ENCODE data around the gene MEF2A. TPM values are rescaled to one million over a fixed set of nuclear protein-coding genes. Genes with fewer than 3 reads are reported as not detected.
"Not testable (repeated sequence)": the region's sequence is repeated elsewhere in the genome, so short reads cannot be mapped to it uniquely, and the experiment has no call there.

The MEF2A gene
- polyA plus RNA-seq, 1 donor from 2014 or later, result 53.9 TPM

DNA sequence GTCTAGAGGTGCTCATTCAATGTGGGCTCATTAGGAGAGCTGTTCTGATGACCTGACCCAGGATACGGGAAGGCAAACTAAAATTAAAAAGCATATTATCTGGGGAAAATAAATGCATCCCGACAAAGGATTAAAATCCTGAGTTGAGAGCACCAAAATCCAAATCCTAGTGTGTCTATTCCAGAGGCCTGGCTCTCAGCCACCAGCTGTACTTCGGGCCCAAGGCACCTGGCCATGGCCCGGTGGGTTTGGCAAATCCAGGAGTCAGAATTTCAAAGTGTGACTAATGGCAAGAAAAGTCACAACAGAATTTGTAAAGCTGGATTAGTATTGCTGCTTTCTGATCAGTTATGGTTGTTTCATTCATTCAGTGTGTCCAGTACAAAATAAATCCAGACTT, 170.1 kb downstream of the MEF2A start:
- Mint-ChIP-seq H3K27me3 (no peaks in the 10 kb centered on the region), H3K9me3 (peaks cover 0 to 3% (median 0%) of the 10 kb centered on the region in 3 donors), H3K36me3 (peaks cover 3% of the 10 kb centered on the region), H3K4me3 (peak overlapping the region in 1 of 4 donors; percentile 81), H3K4me1 (peaks cover 0 to 16% (median 6%) of the 10 kb centered on the region in 3 donors), H3K27ac (peak overlapping the region in 1 of 3 donors; percentile 55)

GRCh38 chr15:99736702-99737101, 170.9 kb downstream of the MEF2A start:
- Mint-ChIP-seq H3K27ac (no peak overlapping the region), H3K9me3 (peaks cover 0 to 3% (median 0%) of the 10 kb centered on the region in 3 donors), H3K4me3 (peak overlapping the region in 1 of 4 donors; percentile 58), H3K27me3 (no peaks in the 10 kb centered on the region), H3K4me1 (peaks cover 0 to 13% (median 3%) of the 10 kb centered on the region in 3 donors), H3K36me3 (peaks cover 3% of the 10 kb centered on the region)

DNA sequence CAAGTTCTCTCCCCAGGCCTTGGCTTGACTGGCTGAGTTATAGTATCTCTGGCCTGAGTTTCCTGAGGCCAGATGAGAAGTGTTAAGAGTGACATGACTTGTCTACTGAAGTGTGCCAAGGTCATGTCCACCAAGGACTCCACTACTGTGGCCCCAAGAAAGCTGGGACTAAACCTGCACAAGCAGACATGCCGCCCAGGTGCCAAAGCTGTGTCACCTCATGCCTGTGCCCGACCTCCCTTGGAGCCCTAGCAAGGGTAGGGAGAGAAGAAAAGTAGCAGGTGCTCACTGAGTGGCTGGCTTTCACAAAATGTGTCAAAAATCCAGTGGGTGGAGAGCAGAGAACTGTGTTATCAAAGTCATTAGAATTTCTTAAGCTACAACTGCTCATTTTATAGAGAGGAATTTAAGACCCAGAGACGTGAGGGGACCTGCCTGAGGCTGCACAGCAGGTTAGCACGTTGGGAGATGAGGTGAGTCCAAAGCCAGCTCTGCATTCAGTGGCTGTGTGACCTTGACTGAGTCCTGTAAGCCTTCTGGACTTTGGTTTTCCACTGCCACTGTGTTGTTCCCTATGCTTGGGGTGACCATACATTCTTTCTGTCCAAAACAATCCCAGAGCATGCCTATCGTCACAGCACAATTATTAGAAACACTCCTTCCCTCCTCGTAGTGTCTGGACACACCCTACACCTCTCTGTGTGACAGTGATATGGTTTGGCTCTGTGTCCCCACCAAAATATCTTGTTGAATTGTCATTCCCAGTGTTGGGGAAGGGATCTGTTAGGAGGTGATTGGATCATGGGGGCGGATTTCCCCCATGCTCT, 172.4 kb downstream of the MEF2A start:
- peaks cover 0 to 3% (median 0%) of the 10 kb centered on the region in 3 donors for H3K9me3 Mint-ChIP-seq
- no peaks in the 10 kb centered on the region for H3K27me3 Mint-ChIP-seq
- H3K4me1 Mint-ChIP-seq, result peaks cover 0 to 6% (median 0%) of the 10 kb centered on the region in 3 donors
- H3K4me3 Mint-ChIP-seq, result no peak overlapping the region
- peaks cover 3% of the 10 kb centered on the region for H3K36me3 Mint-ChIP-seq
- H3K27ac Mint-ChIP-seq, result no peak overlapping the region

GRCh38 chr15:99741835-99742234, 176.1 kb downstream of the MEF2A start:
- no peak overlapping the region for H3K27ac Mint-ChIP-seq
- H3K4me1 Mint-ChIP-seq, result no peaks in the 10 kb centered on the region
- H3K36me3 Mint-ChIP-seq, result peaks cover 3% of the 10 kb centered on the region
- H3K9me3 Mint-ChIP-seq, result peaks cover 0 to 3% (median 0%) of the 10 kb centered on the region in 3 donors
- no peak overlapping the region for H3K4me3 Mint-ChIP-seq
- H3K27me3 Mint-ChIP-seq, result no peaks in the 10 kb centered on the region

DNA sequence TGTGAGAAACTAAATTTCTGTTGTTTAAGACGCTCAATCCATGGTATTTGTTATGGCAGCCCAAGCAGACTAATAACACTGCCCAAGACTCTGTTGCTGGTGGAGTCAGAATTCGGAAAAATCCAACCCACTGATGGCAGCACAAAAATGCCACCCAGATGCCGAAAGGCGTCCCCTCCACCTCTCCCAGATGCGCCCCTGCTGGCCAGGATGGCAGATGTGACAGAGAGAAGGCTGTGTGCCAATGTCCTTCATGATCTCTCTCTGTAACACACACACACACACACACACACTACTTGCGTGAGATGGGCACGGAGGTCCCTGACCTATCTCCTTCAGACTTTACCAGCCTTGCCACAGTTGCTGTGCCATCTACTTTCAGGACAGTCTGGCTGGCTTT, 178.4 kb downstream of the MEF2A start:
- no peak overlapping the region for H3K27ac Mint-ChIP-seq
- no peaks in the 10 kb centered on the region for H3K4me1 Mint-ChIP-seq
- H3K9me3 Mint-ChIP-seq, result no peaks in the 10 kb centered on the region
- H3K4me3 Mint-ChIP-seq, result no peak overlapping the region
- no peaks in the 10 kb centered on the region for H3K36me3 Mint-ChIP-seq
- H3K27me3 Mint-ChIP-seq, result no peaks in the 10 kb centered on the region

DNA sequence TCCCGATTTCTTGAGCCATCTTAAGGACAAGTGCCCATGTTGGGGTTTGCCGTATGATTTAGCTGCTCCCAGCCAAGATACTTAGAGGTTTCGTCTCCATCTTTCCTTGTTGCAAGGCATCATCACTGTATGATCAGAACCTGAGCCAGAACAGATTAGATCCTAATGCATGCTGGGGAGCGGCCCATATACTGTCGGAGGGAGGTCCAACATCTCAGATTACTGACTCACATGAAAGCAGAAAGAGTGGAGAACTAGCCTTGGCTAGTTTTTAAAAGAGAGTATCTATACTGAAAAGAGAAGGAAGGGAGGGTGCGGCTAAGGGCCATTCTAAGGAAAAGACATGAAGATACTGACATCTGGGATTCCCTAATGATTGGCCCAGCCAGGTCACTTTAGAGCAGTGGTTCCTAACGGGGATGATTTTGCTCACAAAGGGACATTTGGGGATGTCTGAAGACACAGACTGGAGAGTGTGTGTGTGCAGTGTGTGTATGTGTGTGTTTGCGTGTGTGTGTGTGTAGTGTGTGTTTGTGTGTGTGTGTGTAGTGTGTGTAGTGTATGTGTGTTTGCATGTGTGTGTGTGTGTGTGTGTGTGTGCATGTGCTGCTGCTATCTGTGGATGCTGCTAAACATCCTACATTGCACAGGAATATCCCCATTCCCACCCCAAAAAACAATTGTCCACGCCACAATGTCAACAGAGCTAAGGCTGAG, 179.7 kb downstream of the MEF2A start:
- H3K27me3 Mint-ChIP-seq, result no peaks in the 10 kb centered on the region
- H3K36me3 Mint-ChIP-seq, result no peaks in the 10 kb centered on the region
- H3K9me3 Mint-ChIP-seq, result no peaks in the 10 kb centered on the region
- no peaks in the 10 kb centered on the region for H3K4me1 Mint-ChIP-seq
- H3K4me3 Mint-ChIP-seq, result no peak overlapping the region
- H3K27ac Mint-ChIP-seq, result no peak overlapping the region

DNA sequence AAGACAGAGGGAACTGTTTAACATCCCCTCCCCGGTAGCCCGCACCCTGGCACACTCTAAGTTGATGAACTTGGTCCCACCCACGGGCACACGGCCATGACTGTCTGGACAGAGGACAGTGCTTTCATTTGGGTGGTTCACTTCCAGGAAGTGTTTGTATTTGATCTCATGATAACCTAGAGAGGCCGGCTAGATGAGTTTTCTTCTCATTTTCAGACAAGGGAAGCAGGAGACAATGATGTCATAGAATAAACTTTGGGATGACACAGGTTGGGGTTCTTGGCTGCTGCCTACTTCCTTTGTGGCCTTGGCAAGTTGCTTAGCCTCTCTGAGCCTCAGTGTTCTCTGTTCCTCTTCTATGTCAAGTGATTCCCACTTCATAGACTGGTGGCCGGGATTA, 183.6 kb downstream of the MEF2A start:
- Mint-ChIP-seq H3K27ac (no peak overlapping the region), H3K9me3 (no peaks in the 10 kb centered on the region), H3K36me3 (no peaks in the 10 kb centered on the region), H3K4me1 (no peaks in the 10 kb centered on the region), H3K4me3 (no peak overlapping the region), H3K27me3 (no peaks in the 10 kb centered on the region)

- H3K36me3 Mint-ChIP-seq, H3K27ac Mint-ChIP-seq, H3K4me3 Mint-ChIP-seq, H3K4me1 Mint-ChIP-seq, H3K27me3 Mint-ChIP-seq, H3K9me3 Mint-ChIP-seq: not testable (repeated sequence)
Measured at GRCh38 chr15:99750326-99750725, 184.5 kb downstream of the MEF2A start.

DNA sequence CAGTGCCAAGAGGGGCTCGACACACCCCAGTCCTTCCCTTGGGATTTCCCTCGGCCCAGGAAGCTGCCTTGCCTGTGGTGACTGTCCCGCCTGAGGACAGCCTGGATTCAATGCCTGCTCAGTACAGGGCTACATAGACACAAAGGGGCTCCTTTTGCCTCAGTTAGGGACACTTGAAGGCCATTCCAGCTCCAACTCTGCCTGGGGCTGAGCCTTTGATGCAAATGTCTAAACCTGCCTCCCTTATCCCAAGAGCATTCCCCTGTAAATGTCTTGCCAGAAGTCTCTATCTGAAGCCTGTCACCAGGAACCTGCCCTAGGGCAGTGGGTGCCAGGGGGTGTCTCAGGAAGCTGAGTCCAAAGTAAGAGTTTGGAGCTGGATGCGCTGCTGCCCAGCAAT, 186.8 kb downstream of the MEF2A start:
- no peaks in the 10 kb centered on the region for H3K27me3 Mint-ChIP-seq
- no peak overlapping the region for H3K27ac Mint-ChIP-seq
- no peaks in the 10 kb centered on the region for H3K36me3 Mint-ChIP-seq
- H3K4me1 Mint-ChIP-seq, result peaks cover 0 to 9% (median 5%) of the 10 kb centered on the region in 3 donors
- no peaks in the 10 kb centered on the region for H3K9me3 Mint-ChIP-seq
- H3K4me3 Mint-ChIP-seq, result no peak overlapping the region

GRCh38 chr15:99753066-99753465, 187.3 kb downstream of the MEF2A start:
- H3K36me3 Mint-ChIP-seq, result no peaks in the 10 kb centered on the region
- no peak overlapping the region for H3K27ac Mint-ChIP-seq
- no peak overlapping the region for H3K4me3 Mint-ChIP-seq
- H3K4me1 Mint-ChIP-seq, result peaks cover 0 to 9% (median 5%) of the 10 kb centered on the region in 3 donors
- no peaks in the 10 kb centered on the region for H3K9me3 Mint-ChIP-seq
- no peaks in the 10 kb centered on the region for H3K27me3 Mint-ChIP-seq

DNA sequence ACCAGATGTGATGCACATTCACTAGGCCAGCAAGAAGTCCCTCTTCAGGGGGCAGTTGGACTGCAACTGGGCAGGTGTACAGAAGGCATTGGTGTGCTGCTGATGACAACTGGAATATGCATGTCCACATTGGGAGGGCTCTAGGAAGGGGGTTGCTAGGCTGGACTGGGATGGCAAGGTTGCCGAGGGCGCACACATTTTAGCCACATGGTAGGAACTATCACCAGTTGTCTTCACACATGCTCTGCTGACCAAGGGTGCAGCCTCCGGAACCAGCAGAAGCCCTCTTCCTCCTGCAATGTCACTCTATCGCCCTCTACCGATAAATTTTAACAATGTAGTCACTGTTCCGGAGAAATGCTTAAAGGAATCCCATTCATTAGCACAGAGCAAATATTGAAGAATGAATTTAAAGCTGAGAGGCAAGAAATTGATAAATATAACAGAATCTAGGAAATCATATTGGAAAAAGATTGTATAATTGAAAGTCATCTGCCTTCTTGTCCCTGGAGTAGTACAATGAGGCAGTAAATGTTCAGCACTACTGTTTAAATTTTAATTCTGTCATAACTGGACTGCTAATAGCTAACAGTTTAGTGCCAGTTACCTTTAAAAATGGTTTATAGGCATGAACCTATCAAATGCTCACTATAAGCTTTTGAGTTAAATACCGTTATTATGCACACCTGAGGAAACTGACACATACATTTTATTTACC, 190.1 kb downstream of the MEF2A start:
- H3K9me3 Mint-ChIP-seq, result no peaks in the 10 kb centered on the region
- no peaks in the 10 kb centered on the region for H3K36me3 Mint-ChIP-seq
- H3K4me1 Mint-ChIP-seq, result peaks cover 0 to 9% (median 5%) of the 10 kb centered on the region in 3 donors
- H3K27me3 Mint-ChIP-seq, result no peaks in the 10 kb centered on the region
- no peak overlapping the region for H3K4me3 Mint-ChIP-seq
- H3K27ac Mint-ChIP-seq, result no peak overlapping the region

DNA sequence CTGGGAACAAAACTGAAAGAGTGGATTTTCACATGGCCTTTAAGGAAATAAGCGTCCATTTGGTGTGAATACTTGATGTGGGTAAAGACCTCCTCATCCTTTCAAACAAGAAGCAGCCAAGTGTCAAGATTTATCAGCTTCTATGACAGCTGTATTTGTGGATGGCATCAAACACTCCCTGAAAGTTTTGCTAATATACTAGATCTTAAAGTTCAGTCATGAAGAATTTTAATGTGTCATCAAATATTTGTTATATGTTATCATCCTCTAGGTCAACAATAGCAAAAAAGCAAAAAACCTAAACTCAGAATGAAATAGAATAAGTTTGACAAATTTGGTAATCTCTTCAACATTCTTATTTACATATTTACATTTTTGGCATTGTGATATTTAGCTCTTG, 196.5 kb downstream of the MEF2A start:
- H3K27ac Mint-ChIP-seq, result no peak overlapping the region
- no peak overlapping the region for H3K4me3 Mint-ChIP-seq
- H3K27me3 Mint-ChIP-seq, result no peaks in the 10 kb centered on the region
- H3K9me3 Mint-ChIP-seq, result no peaks in the 10 kb centered on the region
- no peaks in the 10 kb centered on the region for H3K36me3 Mint-ChIP-seq
- H3K4me1 Mint-ChIP-seq, result peaks cover 0 to 2% (median 0%) of the 10 kb centered on the region in 3 donors

GRCh38 chr15:99763827-99764226, 198.0 kb downstream of the MEF2A start:
- Mint-ChIP-seq H3K4me1 (peaks cover 0 to 2% (median 0%) of the 10 kb centered on the region in 3 donors), H3K9me3 (no peaks in the 10 kb centered on the region), H3K4me3 (no peak overlapping the region), H3K36me3 (no peaks in the 10 kb centered on the region), H3K27ac (no peak overlapping the region), H3K27me3 (no peaks in the 10 kb centered on the region)

- no peaks in the 10 kb centered on the region for H3K9me3 Mint-ChIP-seq
- no peaks in the 10 kb centered on the region for H3K27me3 Mint-ChIP-seq
- no peak overlapping the region for H3K27ac Mint-ChIP-seq
- no peak overlapping the region for H3K4me3 Mint-ChIP-seq
- H3K4me1 Mint-ChIP-seq, result peaks cover 0 to 2% (median 0%) of the 10 kb centered on the region in 3 donors
- H3K36me3 Mint-ChIP-seq, result no peaks in the 10 kb centered on the region
Measured at GRCh38 chr15:99764522-99764921, 198.7 kb downstream of the MEF2A start.
